ENCODE measurements around the gene RAB6B. TPM values are rescaled to one million over a fixed set of nuclear protein-coding genes. Genes with fewer than 3 reads are reported as not detected.
"Not testable (repeated sequence)": the region's sequence is repeated elsewhere in the genome, so short reads cannot be mapped to it uniquely, and the experiment has no call there.

Gene RAB6B
- total RNA-seq, 2 experiments from 2014 or later, result 0.23 to 0.51 TPM

- peaks cover 24% of the 10 kb centered on the region for H3K36me3 Mint-ChIP-seq (ENCODE audit: low read depth)
- ChIA-PET CTCF (interaction anchor here (0.6 to 2.2 kb wide), 4 partner anchors 13 to 143 kb away, joined by 3 to 6 read pairs (median 4); partner anchors contain the start of gene TOPBP1), POLR2A (no interaction called here)
- peak overlapping the region; percentile 93 for H3K4me3 Mint-ChIP-seq
- no peaks in the 10 kb centered on the region for H3K9me3 Mint-ChIP-seq (ENCODE audit: low read depth)
- DNase-seq (no peak), ATAC-seq (no peak)
- intact Hi-C loops (cut with DNase I, micrococcal nuclease), result loop anchor here (1.0 to 10.0 kb wide), 14 partner anchors 46 to 1388 kb away; partner anchors contain the start of genes CDV3 (in 2 of the 2), CEP63 (in 2 of the 2), NPHP3 (in 2 of the 2) and ANAPC13 (in 1 of the 2)
- peaks cover 8% of the 10 kb centered on the region for H3K27me3 Mint-ChIP-seq
- H3K27ac Mint-ChIP-seq, result peak overlapping the region; percentile 98
- H3K4me1 Mint-ChIP-seq, result peaks cover 32% of the 10 kb centered on the region
Measured at GRCh38 chr3:133804896-133805295, 90.8 kb downstream of the RAB6B start.

GRCh38 chr3:133803469-133803868, 92.2 kb downstream of the RAB6B start:
- DNase-seq (no peak), ATAC-seq (no peak)
- H3K27me3 Mint-ChIP-seq, result peaks cover 11% of the 10 kb centered on the region
- H3K4me1 Mint-ChIP-seq, result peaks cover 26% of the 10 kb centered on the region
- ChIA-PET POLR2A (interaction anchor here (0.6 kb wide), 1 partner anchor 229 kb away, joined by 3 read pairs; no protein-coding TSS in a partner anchor), CTCF (interaction anchor here (0.6 to 2.2 kb wide), 4 partner anchors 15 to 141 kb away, joined by 3 to 6 read pairs (median 4); partner anchors contain the start of gene TOPBP1)
- no peaks in the 10 kb centered on the region for H3K9me3 Mint-ChIP-seq (ENCODE audit: low read depth)
- H3K36me3 Mint-ChIP-seq (ENCODE audit: low read depth), result peaks cover 17% of the 10 kb centered on the region
- intact Hi-C loops (cut with DNase I, micrococcal nuclease), result loop anchor here in 1 of 2 experiments (10.0 kb wide), 2 partner anchors 309 to 359 kb away; no protein-coding TSS in a partner anchor
- no peak overlapping the region for H3K27ac Mint-ChIP-seq
- no peak overlapping the region for H3K4me3 Mint-ChIP-seq

- Mint-ChIP-seq H3K4me1 (peaks cover 2% of the 10 kb centered on the region), H3K27ac (no peak overlapping the region), H3K4me3 (no peak overlapping the region), H3K27me3 (peaks cover 24% of the 10 kb centered on the region), H3K36me3 (ENCODE audit: low read depth) (no peaks in the 10 kb centered on the region), H3K9me3 (ENCODE audit: low read depth) (no peaks in the 10 kb centered on the region)
- DNase-seq (no peak), ATAC-seq (peak; percentile 64)
- ChIA-PET CTCF (interaction anchor here (0.7 kb wide), 1 partner anchor 93 kb away, joined by 3 read pairs; no protein-coding TSS in a partner anchor), POLR2A (no interaction called here)
- intact Hi-C loops (cut with DNase I, micrococcal nuclease), result loop anchor here in 1 of 2 experiments (10.0 kb wide), 2 partner anchors 305 to 355 kb away; no protein-coding TSS in a partner anchor
Measured at GRCh38 chr3:133799794-133800585, 95.7 kb downstream of the RAB6B start.

- H3K4me3 Mint-ChIP-seq, result no peak overlapping the region
- DNase-seq, result no peak
- POLR2A ChIA-PET, result no interaction called here
- H3K9me3 Mint-ChIP-seq (ENCODE audit: low read depth), result peaks cover 6% of the 10 kb centered on the region
- no peaks in the 10 kb centered on the region for H3K4me1 Mint-ChIP-seq
- peaks cover 3% of the 10 kb centered on the region for H3K36me3 Mint-ChIP-seq (ENCODE audit: low read depth)
- CTCF ChIA-PET, result no interaction called here
- H3K27me3 Mint-ChIP-seq, result peaks cover 27% of the 10 kb centered on the region
- intact Hi-C loops (cut with DNase I, micrococcal nuclease), result no loop called here
- no peak for ATAC-seq
- no peak overlapping the region for H3K27ac Mint-ChIP-seq
Measured at GRCh38 chr3:133797396-133798105, 98.1 kb downstream of the RAB6B start.

GRCh38 chr3:133792171-133792763, 103.4 kb downstream of the RAB6B start:
- Mint-ChIP-seq H3K27me3 (peaks cover 11% of the 10 kb centered on the region), H3K4me3 (no peak overlapping the region), H3K4me1 (no peaks in the 10 kb centered on the region), H3K9me3 (ENCODE audit: low read depth) (peaks cover 10% of the 10 kb centered on the region), H3K36me3 (ENCODE audit: low read depth) (peaks cover 4% of the 10 kb centered on the region), H3K27ac (no peak overlapping the region)
- intact Hi-C loops (cut with DNase I, micrococcal nuclease), result no loop called here
- POLR2A ChIA-PET, result no interaction called here
- no peak for ATAC-seq
- no peak for DNase-seq
- CTCF ChIA-PET, result interaction anchor here (0.6 to 0.8 kb wide), 2 partner anchors 125 to 637 kb away, joined by 3 read pairs; no protein-coding TSS in a partner anchor

- ChIA-PET POLR2A (no interaction called here), CTCF (no interaction called here)
- H3K36me3 Mint-ChIP-seq (ENCODE audit: low read depth), result peaks cover 4% of the 10 kb centered on the region
- H3K27me3 Mint-ChIP-seq, result peaks cover 10% of the 10 kb centered on the region
- peaks cover 9% of the 10 kb centered on the region for H3K9me3 Mint-ChIP-seq (ENCODE audit: low read depth)
- no peaks in the 10 kb centered on the region for H3K4me1 Mint-ChIP-seq
- no peak overlapping the region for H3K27ac Mint-ChIP-seq
- H3K4me3 Mint-ChIP-seq, result no peak overlapping the region
- DNase-seq, result no peak
- intact Hi-C loops (cut with DNase I, micrococcal nuclease), result no loop called here
- ATAC-seq, result no peak
Measured at GRCh38 chr3:133788024-133788423, 107.7 kb downstream of the RAB6B start.

GRCh38 chr3:133783762-133784161, 111.9 kb downstream of the RAB6B start:
- CTCF ChIA-PET, result no interaction called here
- POLR2A ChIA-PET, result no interaction called here
- Mint-ChIP-seq H3K4me3 (no peak overlapping the region), H3K27ac (no peak overlapping the region), H3K36me3 (ENCODE audit: low read depth) (no peaks in the 10 kb centered on the region), H3K4me1 (no peaks in the 10 kb centered on the region), H3K27me3 (peaks cover 23% of the 10 kb centered on the region), H3K9me3 (ENCODE audit: low read depth) (no peaks in the 10 kb centered on the region)
- no peak for DNase-seq
- no peak for ATAC-seq
- intact Hi-C loops (cut with DNase I, micrococcal nuclease), result no loop called here

GRCh38 chr3:133782454-133782853, 113.2 kb downstream of the RAB6B start:
- no peak overlapping the region for H3K27ac Mint-ChIP-seq
- ChIA-PET CTCF (interaction anchor here (0.8 kb wide), 1 partner anchor 482 kb away, joined by 3 read pairs; no protein-coding TSS in a partner anchor), POLR2A (no interaction called here)
- peaks cover 24% of the 10 kb centered on the region for H3K27me3 Mint-ChIP-seq
- no peaks in the 10 kb centered on the region for H3K36me3 Mint-ChIP-seq (ENCODE audit: low read depth)
- intact Hi-C loops (cut with DNase I, micrococcal nuclease), result no loop called here
- no peak overlapping the region for H3K4me3 Mint-ChIP-seq
- DNase-seq (no peak), ATAC-seq (no peak)
- no peaks in the 10 kb centered on the region for H3K4me1 Mint-ChIP-seq
- no peaks in the 10 kb centered on the region for H3K9me3 Mint-ChIP-seq (ENCODE audit: low read depth)

GRCh38 chr3:133781570-133781969, 114.1 kb downstream of the RAB6B start:
- no peak for DNase-seq
- Mint-ChIP-seq H3K27ac (no peak overlapping the region), H3K4me1 (no peaks in the 10 kb centered on the region), H3K36me3 (ENCODE audit: low read depth) (no peaks in the 10 kb centered on the region), H3K9me3 (ENCODE audit: low read depth) (no peaks in the 10 kb centered on the region), H3K4me3 (no peak overlapping the region), H3K27me3 (peaks cover 28% of the 10 kb centered on the region)
- ChIA-PET POLR2A (no interaction called here), CTCF (interaction anchor here (0.6 kb wide), 2 partner anchors 30 to 710 kb away, joined by 3 to 4 read pairs; no protein-coding TSS in a partner anchor)
- intact Hi-C loops (cut with DNase I, micrococcal nuclease), result no loop called here
- no peak for ATAC-seq

- H3K4me3 Mint-ChIP-seq; intact Hi-C loops (cut with DNase I, micrococcal nuclease); H3K9me3 Mint-ChIP-seq (ENCODE audit: low read depth); H3K4me1 Mint-ChIP-seq; H3K36me3 Mint-ChIP-seq (ENCODE audit: low read depth); DNase-seq; POLR2A ChIA-PET; ATAC-seq; H3K27ac Mint-ChIP-seq: not testable (repeated sequence)
- peaks cover 31% of the 10 kb centered on the region for H3K27me3 Mint-ChIP-seq
- CTCF ChIA-PET, result interaction anchor here (0.9 kb wide), 1 partner anchor 15 kb away, joined by 3 read pairs; no protein-coding TSS in a partner anchor
Measured at GRCh38 chr3:133780756-133781155, 114.9 kb downstream of the RAB6B start.

- DNase-seq (no peak), ATAC-seq (no peak)
- H3K36me3 Mint-ChIP-seq (ENCODE audit: low read depth), result no peaks in the 10 kb centered on the region
- ChIA-PET POLR2A (no interaction called here), CTCF (interaction anchor here (0.9 kb wide), 1 partner anchor 14 kb away, joined by 3 read pairs; no protein-coding TSS in a partner anchor)
- no peaks in the 10 kb centered on the region for H3K4me1 Mint-ChIP-seq
- intact Hi-C loops (cut with DNase I, micrococcal nuclease), result no loop called here
- no peaks in the 10 kb centered on the region for H3K9me3 Mint-ChIP-seq (ENCODE audit: low read depth)
- H3K4me3 Mint-ChIP-seq, result no peak overlapping the region
- H3K27me3 Mint-ChIP-seq, result peaks cover 37% of the 10 kb centered on the region
- no peak overlapping the region for H3K27ac Mint-ChIP-seq
Measured at GRCh38 chr3:133779626-133780203, 116.0 kb downstream of the RAB6B start.
